GM18861 (cell line): ENCODE results near the gene MAP3K10.
"Not testable (repeated sequence)": the region's sequence is repeated elsewhere in the genome, so short reads cannot be mapped to it uniquely, and the experiment has no call there.

ENCODE experiments used
- ATAC-seq: cut with Tn5 transposase; IDR thresholded peaks from one replicate; pipeline ENCODE4 v1.9.1; 2021; ENCODE audit not compliant: unreplicated experiment

Gene MAP3K10

DNA sequence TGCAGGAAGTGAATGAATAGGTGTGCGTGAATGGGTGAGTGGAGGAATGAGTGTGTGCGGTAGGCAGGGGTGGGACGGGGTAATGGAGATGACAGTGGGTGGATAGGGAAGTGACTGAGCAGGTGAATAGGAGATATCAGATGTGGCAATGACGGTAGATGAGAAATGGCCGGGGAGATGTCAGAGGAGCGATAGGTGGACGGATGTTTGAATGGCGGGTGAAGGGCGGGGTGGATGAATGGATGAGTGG, 25.5 kb downstream of the MAP3K10 start:
- no peak for ATAC-seq

- no peak for ATAC-seq
These were observed 26.0 kb downstream of the MAP3K10 start for GRCh38 chr19:40217027-40217810.

DNA sequence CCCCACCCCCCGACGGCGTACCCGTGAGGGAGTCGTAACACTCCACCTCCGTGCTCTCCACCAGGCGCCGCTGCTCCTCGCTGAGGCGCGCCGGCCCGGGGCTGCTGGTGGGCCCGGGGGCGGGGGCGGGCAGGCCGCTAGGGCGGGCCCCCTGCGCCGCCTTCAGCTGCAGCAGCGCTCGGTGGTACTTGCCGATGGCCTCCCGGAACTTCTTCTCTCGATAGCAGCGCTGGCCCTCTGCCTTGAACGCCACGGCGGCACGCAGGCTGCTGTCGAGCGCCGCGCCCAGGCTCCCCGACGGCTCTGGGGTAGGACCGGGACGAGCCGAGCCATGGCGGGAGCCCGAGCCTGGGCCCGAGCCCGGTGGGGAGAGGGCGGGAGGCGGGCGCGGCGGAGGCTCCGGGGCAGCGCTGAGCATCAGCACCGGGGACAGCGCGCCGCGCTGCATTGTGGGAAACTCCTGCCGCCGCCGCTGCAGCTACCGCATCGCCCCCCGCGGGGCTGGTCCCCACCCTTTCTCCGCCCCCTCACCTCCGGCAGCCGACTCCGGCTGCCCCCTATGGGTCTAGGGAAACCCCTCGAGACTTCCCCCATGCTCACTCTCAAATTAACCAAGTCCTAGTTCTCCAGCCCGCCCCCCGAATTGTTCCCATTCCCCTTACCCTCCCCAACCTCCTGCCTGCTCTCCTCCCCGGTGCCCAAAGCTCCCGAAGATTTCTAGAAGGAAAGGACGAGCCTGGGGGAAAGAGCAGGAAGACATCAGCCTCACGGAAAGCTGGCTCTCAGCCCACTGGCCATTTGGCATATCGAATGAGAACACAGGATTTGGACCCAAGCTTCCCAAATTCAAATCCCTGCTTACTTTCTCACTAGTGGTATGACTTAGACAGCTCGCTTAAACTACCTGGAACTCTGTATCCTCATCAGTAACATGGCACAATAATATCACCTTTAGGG, 27.0 kb downstream of the MAP3K10 start, which contains the start of gene TTC9B:
TSS of gene TTC9B (minus strand) at position 451 of the 957 bp plus-strand sequence. CDS start at position 448, 3 bp downstream.
- no peak for ATAC-seq

DNA sequence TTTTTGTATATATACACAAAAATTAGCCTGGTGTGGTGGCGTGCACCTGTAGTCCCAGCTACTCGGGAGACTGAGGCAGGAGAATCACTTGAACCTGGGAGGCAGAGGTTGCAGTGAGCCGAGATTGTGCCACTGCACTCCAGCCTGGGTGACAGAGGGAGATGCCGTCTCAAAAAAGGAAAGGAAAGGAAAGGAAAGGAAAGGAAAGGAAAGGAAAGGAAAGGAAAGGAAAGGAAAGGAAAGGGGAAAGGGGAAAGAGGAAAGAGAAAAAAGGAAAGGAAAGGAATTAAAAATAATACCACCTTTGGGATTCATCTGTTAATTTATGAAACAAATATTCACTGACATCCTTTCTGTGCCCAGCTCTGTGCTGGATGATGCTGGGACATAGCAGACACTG, 27.8 kb downstream of the MAP3K10 start:
- ATAC-seq, result not testable (repeated sequence)

DNA sequence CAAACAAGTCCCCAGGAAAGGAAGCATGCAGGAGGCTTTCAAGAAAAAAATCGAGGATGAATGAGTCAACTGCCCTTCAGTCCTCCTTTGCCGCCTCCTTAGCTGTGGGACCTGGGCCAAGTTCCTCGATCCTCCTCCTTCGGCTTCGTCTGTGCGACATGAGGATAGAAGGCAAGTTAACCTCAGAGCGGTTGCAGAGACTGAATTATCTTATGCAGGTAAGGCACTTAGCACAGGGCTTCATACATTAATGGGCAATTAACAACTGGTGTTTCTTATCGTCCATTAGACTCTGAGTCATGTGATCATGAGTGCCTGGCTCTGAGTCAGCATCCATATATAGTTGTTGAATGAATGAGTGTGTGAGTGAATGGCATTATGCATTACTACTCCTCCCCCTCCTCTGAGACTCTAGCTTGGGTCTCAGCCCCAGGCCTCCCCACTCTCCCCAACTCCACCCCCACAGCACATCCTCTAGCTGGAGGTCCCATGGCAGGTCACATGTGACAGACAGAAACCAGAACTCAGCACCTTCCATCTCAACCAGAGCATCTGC, 28.6 kb downstream of the MAP3K10 start:
- no peak for ATAC-seq

- no peak for ATAC-seq
These were observed 29.4 kb downstream of the MAP3K10 start for GRCh38 chr19:40220674-40221073.

GRCh38 chr19:40221858-40222619, 30.8 kb downstream of the MAP3K10 start:
- ATAC-seq, result no peak

DNA sequence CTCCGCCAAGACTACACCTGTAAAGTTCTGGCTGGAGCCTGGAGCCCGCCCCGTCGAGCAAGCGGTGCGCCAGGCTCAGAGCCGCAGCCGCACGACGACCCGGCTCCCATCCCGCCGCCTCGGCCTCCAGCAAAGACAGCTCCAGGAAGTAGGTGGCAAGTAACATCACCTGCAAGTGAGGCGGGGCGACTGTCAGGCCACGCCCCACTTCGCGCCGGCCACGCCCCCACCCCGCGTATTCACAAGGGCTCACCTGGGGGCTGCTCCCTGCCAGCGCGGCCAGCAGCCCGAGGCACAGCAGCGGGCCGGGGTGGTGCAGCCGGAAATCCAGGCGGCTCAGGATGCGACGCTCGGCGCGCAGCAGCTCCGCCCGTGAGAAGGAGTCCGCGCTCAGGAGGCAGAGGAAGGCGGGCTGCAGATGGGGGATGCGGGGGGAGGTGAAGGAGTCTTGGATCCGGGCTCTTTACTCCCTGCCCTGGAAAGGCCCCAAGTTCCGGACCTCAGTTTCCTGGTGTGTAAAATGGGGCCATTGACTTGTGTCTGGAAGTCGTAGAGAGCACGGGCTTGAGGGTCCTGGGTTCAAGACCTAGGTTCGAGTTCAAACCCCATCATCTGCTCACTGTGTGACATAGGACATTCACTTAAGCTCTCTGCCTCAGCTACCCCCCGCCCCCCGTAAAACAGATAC, 32.1 kb downstream of the MAP3K10 start:
- ATAC-seq, result no peak

DNA sequence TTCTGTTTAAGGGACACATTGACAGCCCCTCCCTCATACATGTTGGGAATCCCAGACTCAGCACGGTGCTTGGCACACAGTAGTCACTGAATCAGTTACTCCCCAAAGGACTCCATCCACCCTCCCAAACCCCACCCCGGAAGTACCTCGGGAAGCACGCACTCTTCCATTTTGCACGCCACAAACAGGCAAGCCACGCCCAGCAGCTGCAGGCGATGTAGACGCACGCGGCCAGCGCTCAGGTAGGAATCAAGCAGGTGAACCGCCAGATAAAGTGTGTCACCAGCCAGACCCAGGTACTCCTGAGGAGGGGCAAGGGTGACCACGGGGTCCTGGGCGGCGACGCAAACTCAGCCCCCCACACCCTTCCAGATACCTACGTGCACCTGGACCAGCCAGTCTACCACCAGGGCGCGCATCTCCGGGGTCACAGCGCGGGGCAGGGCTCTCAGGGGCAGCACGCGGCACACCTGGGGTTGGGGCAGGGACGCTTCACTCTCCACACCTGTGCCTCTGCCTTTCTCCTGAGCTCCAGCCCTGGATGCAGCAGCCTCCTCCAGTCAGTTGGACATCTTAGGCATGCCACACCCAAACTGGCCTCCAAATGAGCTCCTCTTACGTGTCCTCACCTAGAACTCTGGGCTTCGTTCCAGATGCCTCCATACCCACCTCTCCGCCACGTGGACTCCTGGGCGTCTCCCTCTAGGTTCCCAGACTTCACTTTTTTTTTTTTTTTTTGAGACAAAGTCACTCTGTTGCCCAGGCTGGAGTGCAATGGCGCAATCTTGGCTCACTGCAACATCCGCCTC, 33.3 kb downstream of the MAP3K10 start:
- ATAC-seq, result no peak

GRCh38 chr19:40225440-40226305, 34.4 kb downstream of the MAP3K10 start:
- no peak for ATAC-seq

DNA sequence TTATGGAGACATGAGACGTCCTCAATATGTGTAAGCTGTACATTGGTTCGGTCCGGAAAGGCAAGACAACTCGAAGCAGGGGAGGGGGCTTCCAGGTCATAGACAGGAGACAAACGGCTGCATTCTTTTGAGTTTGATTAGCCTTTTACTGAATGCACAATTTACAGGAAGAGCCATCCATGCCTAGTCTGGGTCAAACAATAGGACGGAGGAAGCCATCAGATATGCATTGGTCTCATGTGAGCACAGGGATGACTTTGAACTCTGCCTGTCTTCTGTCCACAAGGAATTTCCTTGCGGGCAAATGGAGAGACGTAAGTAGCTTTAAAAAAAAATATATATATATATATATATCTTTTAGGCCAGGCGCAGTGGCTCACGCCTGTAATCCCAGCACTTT, 37.1 kb downstream of the MAP3K10 start:
- no peak for ATAC-seq

GRCh38 chr19:40228863-40229262, 37.6 kb downstream of the MAP3K10 start:
- ATAC-seq, result no peak

DNA sequence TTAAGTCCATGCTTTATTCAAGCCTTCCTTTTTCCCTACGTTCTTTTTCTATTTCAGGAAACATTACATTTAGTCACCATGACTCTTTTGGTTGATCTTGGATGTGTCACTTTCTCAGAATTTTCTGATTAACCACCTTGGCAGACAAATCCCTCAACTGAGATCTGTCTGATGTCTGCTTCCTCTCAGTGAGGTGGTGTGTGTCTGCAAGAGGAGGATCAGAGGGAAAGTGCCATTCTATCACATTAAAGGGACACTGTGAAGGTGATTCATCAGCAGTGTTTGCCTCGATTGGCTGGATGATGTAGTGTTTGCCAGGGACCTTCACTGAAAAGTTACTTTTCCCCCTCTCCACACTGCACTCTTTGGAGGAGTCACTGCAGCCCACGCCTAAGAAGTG, 38.3 kb downstream of the MAP3K10 start:
- ATAC-seq, result no peak

DNA sequence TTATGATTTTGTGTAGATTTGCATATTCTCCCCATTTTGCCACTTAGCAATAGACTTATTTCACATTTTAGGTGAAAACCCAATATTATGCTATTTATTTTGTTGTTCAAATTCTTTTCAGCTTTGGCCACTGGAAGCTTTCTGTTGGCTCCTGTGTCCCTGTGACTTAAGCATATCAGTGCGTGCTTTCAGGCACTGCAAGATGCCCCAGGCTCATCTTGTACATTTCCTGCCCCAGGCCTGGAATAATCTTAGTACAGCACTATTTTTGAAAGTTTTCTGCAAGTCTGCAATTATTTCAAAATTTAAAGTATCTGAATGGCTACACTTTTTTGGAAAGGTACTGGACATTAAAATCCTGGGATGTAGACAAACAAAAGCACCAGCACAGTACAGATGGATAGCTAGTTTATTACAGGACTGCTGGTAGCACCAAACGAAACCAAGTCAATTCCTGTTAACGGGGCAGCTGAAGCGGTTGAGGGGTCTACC, 38.7 kb downstream of the MAP3K10 start:
- ATAC-seq, result no peak

- ATAC-seq, result no peak
These were observed 39.8 kb downstream of the MAP3K10 start for GRCh38 chr19:40231057-40231456.

DNA sequence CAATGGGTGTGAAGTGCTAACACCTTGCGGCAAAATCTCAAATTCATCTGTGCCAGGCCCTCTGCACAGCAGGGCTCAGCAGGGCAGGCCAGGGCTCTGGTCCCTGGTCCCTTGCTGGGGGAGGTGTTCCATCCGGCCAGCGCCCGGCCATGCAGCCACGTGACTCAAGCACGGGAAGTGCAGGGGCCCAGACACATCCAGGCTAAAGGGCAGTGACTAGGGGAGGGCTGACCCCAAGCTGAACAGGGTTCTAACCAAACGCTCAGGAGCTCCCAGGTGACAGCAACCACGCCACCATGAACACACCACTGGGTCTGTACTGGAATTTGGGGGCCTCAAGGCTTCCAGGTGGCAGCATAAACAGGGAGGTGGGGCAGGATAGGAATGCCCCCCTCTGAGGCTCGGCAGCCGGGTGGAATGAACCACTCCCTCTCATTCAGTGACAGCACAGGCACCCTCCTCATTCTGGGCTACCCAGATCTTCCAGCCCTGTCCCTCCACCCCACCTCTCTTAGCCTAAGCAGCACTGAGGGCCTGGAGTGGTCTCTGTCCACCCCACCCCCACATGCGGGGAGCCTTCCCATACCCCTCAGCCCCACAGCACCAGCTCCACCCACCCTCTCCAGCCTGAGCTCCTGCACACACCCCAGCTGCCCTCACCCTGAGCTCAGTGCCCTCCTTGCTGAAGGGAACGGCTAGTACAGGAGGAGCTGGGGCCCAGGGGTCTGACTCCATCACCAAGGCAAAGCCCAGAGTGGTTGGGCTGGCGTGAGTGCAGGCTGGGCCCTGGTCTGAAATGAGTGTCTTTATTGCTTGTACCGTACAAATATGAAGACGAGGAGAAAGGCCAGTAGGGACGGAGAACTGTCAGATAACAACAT, 40.6 kb downstream of the MAP3K10 start:
- no peak for ATAC-seq

- ATAC-seq, result no peak
These were observed 41.3 kb downstream of the MAP3K10 start for GRCh38 chr19:40232479-40232878.
